Memory B cell (primary cell): ENCODE measurements around the gene USP11.
"Not testable (repeated sequence)": the region's sequence is repeated elsewhere in the genome, so short reads cannot be mapped to it uniquely, and the experiment has no call there.

ENCODE experiments used
- ATAC-seq: fragments of 150-1000 bp; cut with Tn5 transposase; 2 replicates; pipeline ENCODE4 v1.10.0; 2021; ENCODE audit warnings: low read depth, mild to moderate bottlenecking, moderate library complexity
- DNase-seq, 2 donors: peaks; one replicate each; pipeline ENCODE4 v3.0.0; 2022; ENCODE audit warnings: low spot score in 2 of 2
- H3K27ac Mint-ChIP-seq: one replicate; pipeline ENCODE4 v1.8.0; 2022; ENCODE audit warnings: mild to moderate bottlenecking, moderate library complexity, mixed read lengths
- H3K27me3 Mint-ChIP-seq: one replicate; pipeline ENCODE4 v1.8.0; 2022; ENCODE audit warnings: mixed read lengths
- H3K36me3 Mint-ChIP-seq: one replicate; pipeline ENCODE4 v1.8.0; 2022; ENCODE audit warnings: mild to moderate bottlenecking, mixed read lengths
- H3K4me1 Mint-ChIP-seq: one replicate; pipeline ENCODE4 v1.8.0; 2022; ENCODE audit warnings: mixed read lengths
- H3K4me3 Mint-ChIP-seq: one replicate; pipeline ENCODE4 v1.8.0; 2022; ENCODE audit warnings: mild to moderate bottlenecking, moderate library complexity, mixed read lengths
- H3K9me3 Mint-ChIP-seq: one replicate; pipeline ENCODE4 v1.8.0; 2022; ENCODE audit warnings: mixed read lengths

The USP11 gene

DNA sequence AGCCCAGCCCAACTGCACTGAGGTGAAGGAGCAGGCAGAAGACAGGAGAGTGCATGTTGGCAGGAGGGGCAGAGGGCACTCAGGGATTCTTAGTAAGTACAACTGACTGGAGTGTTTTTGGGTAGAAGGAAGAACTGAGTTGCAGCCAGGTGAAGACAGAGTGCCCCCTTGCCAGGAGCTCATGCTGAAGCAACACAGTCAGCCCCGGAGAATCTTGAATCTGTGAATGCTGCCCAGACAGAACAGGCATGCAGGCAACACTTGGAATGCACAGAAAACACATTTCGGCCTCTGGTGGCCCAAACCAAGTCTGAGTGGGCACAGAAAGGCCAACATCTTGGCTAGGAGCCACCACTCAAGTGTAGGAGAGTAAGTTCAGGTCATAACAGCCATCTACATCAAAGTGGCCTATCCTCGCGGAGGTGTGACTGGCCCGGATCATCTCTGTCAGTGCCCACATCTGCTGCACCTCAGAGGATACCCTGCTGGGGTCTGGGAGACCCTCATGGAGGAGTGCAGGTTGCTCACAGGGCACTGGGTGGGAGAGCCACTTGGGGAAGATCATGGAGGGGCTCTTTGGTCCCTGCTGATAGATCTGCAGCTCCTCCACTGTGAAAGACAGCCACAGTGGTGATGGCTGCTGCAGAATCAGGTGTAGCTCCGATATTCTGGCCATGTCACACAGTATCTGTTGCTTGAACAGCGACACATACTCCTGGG is 40.4 kb downstream of the USP11 start:
- Mint-ChIP-seq H3K27ac (no peak overlapping the region), H3K4me3 (no peak overlapping the region)

DNA sequence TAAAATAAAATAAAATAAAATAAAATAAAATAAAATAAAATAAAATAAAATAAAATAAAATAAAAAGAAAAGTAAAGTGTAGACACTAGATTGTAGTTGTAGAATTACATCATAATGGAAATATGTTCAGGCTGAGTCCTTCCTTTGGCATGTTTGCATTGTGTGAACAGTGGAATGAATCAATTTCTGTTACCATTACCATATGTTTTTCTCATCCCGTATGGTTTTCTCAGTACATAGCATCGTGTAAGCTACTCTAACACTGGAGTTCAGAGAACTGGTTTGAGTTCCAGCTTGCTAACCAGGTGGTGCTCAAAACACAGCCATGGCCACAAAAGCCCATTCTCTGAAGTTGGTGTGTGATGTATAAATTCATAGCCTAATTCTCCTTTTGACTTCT is 45.9 kb downstream of the USP11 start:
- Mint-ChIP-seq H3K36me3 (no peaks in the 10 kb centered on the region), H3K27me3 (peaks cover 1% of the 10 kb centered on the region), H3K9me3 (no peaks in the 10 kb centered on the region), H3K4me3 (no peak overlapping the region), H3K27ac (no peak overlapping the region), H3K4me1 (no peaks in the 10 kb centered on the region)
- no peak for DNase-seq
- no peak for ATAC-seq

More for the DNA sequence above, 40.4 kb downstream of the USP11 start:
- Mint-ChIP-seq H3K9me3 (no peaks in the 10 kb centered on the region), H3K27me3 (peaks cover under 1% of the 10 kb centered on the region), H3K36me3 (no peaks in the 10 kb centered on the region), H3K4me1 (no peaks in the 10 kb centered on the region)
- no peak for DNase-seq
- ATAC-seq: no peak

DNA sequence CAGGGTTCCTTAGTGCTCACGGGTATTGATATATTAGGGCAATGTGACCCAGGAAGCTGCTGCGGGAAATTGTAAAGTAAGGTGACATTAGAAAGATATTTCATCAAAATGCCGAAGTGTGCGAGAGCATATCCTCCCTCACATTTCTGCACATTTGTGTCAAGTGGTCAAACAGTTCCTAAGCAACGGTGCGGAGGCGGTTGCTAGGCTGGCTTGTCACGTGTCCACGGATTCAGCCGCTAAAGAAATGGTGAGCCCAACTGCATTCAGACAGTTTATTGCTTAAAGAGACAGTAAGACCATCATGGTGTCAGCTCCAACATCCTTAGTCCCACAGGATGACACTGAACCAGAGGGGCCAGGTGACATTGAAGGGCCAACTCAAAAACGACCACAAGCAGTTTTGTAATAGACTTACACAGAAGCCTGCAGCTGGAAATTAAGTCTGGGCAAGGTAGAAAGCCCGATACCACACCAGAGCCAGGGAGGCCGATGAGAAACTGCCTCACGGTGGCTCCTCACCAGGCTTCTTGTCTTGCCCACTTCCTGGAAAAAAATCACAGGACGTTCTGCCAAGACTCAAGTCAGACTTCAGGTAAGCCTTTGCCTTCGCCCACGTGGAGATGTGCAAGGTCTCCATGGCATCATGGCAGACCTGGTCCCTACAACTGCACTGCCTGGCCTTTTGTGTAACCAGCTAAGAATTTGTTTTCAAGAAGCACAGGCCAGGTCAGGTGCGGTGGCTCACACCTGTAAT is 50.4 kb downstream of the USP11 start:
- DNase-seq (no peak), ATAC-seq (no peak)
- Mint-ChIP-seq H3K36me3 (no peaks in the 10 kb centered on the region), H3K4me1 (no peaks in the 10 kb centered on the region), H3K9me3 (no peaks in the 10 kb centered on the region), H3K4me3 (no peak overlapping the region), H3K27me3 (peaks cover under 1% of the 10 kb centered on the region), H3K27ac (no peak overlapping the region)

DNA sequence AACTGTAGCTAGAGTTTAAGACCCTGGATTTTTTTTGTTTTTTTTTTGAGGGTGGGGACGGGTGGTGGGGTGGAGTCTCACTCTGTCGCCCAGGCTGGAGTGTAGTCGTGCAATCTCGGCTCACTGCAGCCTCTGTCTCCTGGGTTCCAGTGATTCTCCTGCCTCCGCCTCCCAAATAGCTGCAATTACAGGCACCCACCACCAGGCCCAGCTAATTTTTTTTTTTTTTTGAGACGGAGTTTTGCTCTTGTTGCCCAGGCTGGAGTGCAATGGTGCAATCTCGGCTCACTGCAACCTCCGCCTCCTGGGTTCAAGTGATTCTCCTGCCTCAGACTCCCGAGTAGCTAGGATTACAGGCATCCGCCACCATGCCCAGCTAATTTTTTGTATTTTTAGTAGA is 51.8 kb downstream of the USP11 start:
- H3K27me3 Mint-ChIP-seq, H3K4me3 Mint-ChIP-seq, H3K27ac Mint-ChIP-seq, H3K36me3 Mint-ChIP-seq, ATAC-seq, H3K4me1 Mint-ChIP-seq, DNase-seq, H3K9me3 Mint-ChIP-seq: not testable (repeated sequence)

DNA sequence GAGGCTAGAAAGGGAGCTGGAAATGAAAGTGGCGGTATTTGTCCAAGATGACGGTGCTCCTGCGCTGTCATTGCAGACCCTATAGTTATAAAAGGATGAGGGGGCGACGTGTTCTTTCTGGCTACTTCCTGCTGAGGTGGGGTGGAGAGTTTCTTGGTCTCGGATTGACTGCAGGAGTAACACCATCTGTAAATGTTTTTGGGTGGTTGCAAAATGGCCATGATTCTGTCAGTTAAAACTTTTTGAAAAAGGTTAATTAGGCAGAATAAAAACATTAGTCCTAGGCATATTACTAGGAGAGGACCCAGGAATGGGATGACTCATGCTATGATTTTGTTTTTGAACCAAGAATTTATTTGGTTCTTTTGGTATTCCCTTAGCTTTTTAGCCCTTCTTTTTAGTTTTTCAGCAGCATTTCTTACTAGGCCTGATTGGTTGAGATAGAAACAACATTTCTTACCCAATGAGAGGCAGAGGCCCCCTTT is 53.1 kb downstream of the USP11 start:
- no peak overlapping the region for H3K4me3 Mint-ChIP-seq
- H3K4me1 Mint-ChIP-seq: no peaks in the 10 kb centered on the region
- H3K36me3 Mint-ChIP-seq: no peaks in the 10 kb centered on the region
- no peaks in the 10 kb centered on the region for H3K9me3 Mint-ChIP-seq
- ATAC-seq (no peak), DNase-seq (no peak)
- H3K27ac Mint-ChIP-seq: no peak overlapping the region
- H3K27me3 Mint-ChIP-seq: no peaks in the 10 kb centered on the region

DNA sequence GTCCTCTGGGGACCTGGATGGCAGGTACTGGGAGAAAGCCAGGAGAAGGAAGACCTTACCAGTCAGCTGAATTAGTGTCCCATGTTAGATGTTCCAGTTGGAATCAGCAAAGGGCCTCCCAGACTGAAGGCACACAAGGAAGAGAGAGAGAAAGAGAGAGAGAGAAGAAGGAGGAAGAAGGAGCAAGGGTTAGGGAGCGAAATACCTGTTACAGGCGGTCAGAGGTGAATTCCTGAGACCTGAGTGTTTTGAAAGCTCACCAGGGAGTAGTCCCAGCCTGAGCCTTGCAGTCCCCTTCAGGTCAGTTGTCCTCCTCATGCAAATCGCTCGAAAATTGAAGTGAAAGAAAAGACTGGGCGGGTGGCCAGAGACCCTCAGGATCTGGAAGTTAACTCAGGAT is 60.3 kb downstream of the USP11 start:
- ATAC-seq: no peak
- Mint-ChIP-seq H3K27me3 (peaks cover 2% of the 10 kb centered on the region), H3K4me1 (no peaks in the 10 kb centered on the region), H3K4me3 (no peak overlapping the region), H3K9me3 (no peaks in the 10 kb centered on the region), H3K27ac (no peak overlapping the region), H3K36me3 (no peaks in the 10 kb centered on the region)
- no peak for DNase-seq

DNA sequence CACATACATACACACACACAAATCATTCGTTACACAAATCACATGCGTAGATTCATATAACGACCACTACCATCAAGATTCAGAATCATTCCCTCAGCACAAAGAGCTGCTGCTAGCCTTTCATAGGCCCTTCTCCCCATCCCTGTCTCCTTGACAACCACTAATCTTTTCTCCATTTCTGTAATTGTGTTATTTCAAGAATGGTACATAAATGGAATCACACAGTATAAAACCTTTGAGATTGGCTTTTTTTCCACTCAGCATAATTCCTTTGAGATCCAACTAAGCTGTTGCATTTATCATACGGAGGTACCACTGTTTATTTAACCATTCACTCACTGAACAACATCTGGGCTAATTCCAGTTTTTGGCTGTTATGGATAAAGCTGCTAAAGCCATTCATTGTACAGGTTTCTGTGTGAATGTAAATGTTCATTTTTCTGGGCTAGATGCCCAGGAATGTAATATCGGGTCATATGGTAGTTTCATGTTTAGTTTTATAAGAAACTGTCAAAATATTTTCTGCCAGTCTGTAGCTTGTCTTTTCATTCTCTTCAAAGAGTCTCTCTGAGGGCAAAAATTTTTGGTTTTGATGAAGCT is 64.1 kb downstream of the USP11 start:
- Mint-ChIP-seq H3K27ac (no peak overlapping the region), H3K4me1 (no peaks in the 10 kb centered on the region), H3K4me3 (no peak overlapping the region), H3K9me3 (no peaks in the 10 kb centered on the region), H3K27me3 (peaks cover 2% of the 10 kb centered on the region), H3K36me3 (no peaks in the 10 kb centered on the region)
- no peak for ATAC-seq
- DNase-seq: no peak

DNA sequence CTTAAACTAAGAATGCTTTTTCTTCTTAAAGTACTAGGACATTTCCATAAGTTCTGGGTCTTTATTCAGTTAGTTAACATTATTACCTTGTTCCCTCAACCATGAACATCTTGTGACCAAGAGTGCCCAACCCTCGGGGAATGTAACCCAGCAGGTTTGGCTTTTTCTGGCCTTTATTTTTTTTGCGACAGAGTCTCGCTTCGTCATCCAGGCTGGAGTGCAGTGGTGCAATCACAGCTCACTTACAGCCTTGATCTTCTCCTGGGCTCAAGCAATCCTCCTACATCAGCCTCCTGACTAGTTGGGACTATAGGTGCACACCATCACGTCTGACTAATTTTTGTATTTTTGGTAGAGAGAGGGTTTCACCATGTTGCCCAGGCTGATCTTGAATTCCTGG is 65.1 kb downstream of the USP11 start:
- H3K9me3 Mint-ChIP-seq: no peaks in the 10 kb centered on the region
- no peak overlapping the region for H3K27ac Mint-ChIP-seq
- H3K36me3 Mint-ChIP-seq: no peaks in the 10 kb centered on the region
- no peak overlapping the region for H3K4me3 Mint-ChIP-seq
- H3K4me1 Mint-ChIP-seq: no peaks in the 10 kb centered on the region
- ATAC-seq (no peak), DNase-seq (no peak)
- H3K27me3 Mint-ChIP-seq: no peaks in the 10 kb centered on the region
